Hepatocyte (in vitro differentiated cells): ENCODE data around the gene ZNF185. TPM values are rescaled to one million over a fixed set of nuclear protein-coding genes. Genes with fewer than 3 reads are reported as not detected.

ENCODE experiments used
- DNase-seq: peaks from one replicate; pipeline ENCODE4 v3.0.0-alpha.2; 2016; ENCODE audit warnings: low spot score
- H2AFZ ChIP-seq: fragments of 200-600 bp; sonication (generic); 2 replicates; pipeline ENCODE4 v1.6.0; 2016; ENCODE audit warnings: antibody characterized with exemption, mild to moderate bottlenecking
- H3K27ac ChIP-seq: fragments of 200-600 bp; sonication (generic); 2 replicates; pipeline ENCODE4 v1.5.1; 2016; ENCODE audit warnings: mild to moderate bottlenecking
- H3K27me3 ChIP-seq: fragments of 200-600 bp; sonication (generic); 2 replicates; pipeline ENCODE4 v1.6.1; 2016
- H3K36me3 ChIP-seq: fragments of 200-600 bp; sonication (generic); replicated peaks from 2 replicates; pipeline ENCODE4 v1.5.1; 2016; ENCODE audit warnings: low read depth; ENCODE audit not compliant: insufficient read depth
- H3K4me1 ChIP-seq: fragments of 200-600 bp; sonication (generic); 2 replicates; pipeline ENCODE4 v1.5.1; 2016; ENCODE audit warnings: mild to moderate bottlenecking, moderate library complexity; ENCODE audit not compliant: insufficient read depth
- H3K4me2 ChIP-seq: fragments of 200-600 bp; sonication (generic); 2 replicates; pipeline ENCODE4 v1.6.0; 2016
- H3K4me3 ChIP-seq: fragments of 200-600 bp; sonication (generic); 2 replicates; pipeline ENCODE4 v1.5.1; 2016; ENCODE audit warnings: mild to moderate bottlenecking
- H3K79me2 ChIP-seq: fragments of 200-600 bp; sonication (generic); 2 replicates; pipeline ENCODE4 v1.6.0; 2017; ENCODE audit warnings: mild to moderate bottlenecking
- H3K9me2 ChIP-seq: fragments of 200-600 bp; sonication (generic); replicated peaks from 2 replicates; pipeline ENCODE4 v1.6.0; 2017; ENCODE audit warnings: mild to moderate bottlenecking; ENCODE audit not compliant: insufficient read depth
- H3K9me3 ChIP-seq: fragments of 200-600 bp; sonication (generic); 2 replicates; pipeline ENCODE4 v1.5.1; 2016; ENCODE audit warnings: low read depth, mild to moderate bottlenecking
- H4K20me1 ChIP-seq: fragments of 200-600 bp; sonication (generic); 2 replicates; pipeline ENCODE4 v1.6.0; 2016; ENCODE audit warnings: mild to moderate bottlenecking; ENCODE audit not compliant: insufficient read depth, poor library complexity, severe bottlenecking
- EZH2 ChIP-seq: fragments of 200-600 bp; sonication (generic); IDR thresholded peaks from 2 replicates; pipeline ENCODE4 v1.6.1; 2016; ENCODE audit warnings: antibody characterized with exemption, mild to moderate bottlenecking, borderline replicate concordance
- EZH2phosphoT487 ChIP-seq: fragments of 200-600 bp; sonication (generic); IDR thresholded peaks from one replicate; pipeline ENCODE4 v1.6.1; 2018; ENCODE audit warnings: antibody characterized with exemption, mild to moderate bottlenecking, low read depth, moderate library complexity; ENCODE audit not compliant: unreplicated experiment, severe bottlenecking
- WGBS: methylation state at CpG from one replicate; pipeline ENCODE4 v1.1.6; 2016; ENCODE audit warnings: low lambda C conversion rate; ENCODE audit errors: missing lambda C conversion rate; 5-methylcytosine and 5-hydroxymethylcytosine counted together
- polyA plus RNA-seq: library from polyadenylated mRNA; unstranded; fragments of >200 nt; fragmentation: Nextera tagmentation; extraction: Ambion mirVana; gene quantifications from 2 replicates; pipeline ENCODE4 v1.2.1, GENCODE V29; 2016
- total RNA-seq: library from RNA; depleted of rRNA; stranded (reverse); fragments of >200 nt; gene quantifications from 2 replicates; pipeline ENCODE4 v1.2.3, GENCODE V29; 2014
- TF ChIP-seq, protein P1 (sequence below): fragments of 200-600 bp; sonication (generic); IDR thresholded peaks from 2 replicates; pipeline ENCODE4 v1.5.1; 2016; ENCODE audit warnings: antibody characterized with exemption, mild to moderate bottlenecking; ENCODE audit not compliant: poor library complexity

ZNF185 gene
- total and polyA plus RNA-seq, 2 experiments from 2014 or later: 10.8 to 18.1 TPM

DNA sequence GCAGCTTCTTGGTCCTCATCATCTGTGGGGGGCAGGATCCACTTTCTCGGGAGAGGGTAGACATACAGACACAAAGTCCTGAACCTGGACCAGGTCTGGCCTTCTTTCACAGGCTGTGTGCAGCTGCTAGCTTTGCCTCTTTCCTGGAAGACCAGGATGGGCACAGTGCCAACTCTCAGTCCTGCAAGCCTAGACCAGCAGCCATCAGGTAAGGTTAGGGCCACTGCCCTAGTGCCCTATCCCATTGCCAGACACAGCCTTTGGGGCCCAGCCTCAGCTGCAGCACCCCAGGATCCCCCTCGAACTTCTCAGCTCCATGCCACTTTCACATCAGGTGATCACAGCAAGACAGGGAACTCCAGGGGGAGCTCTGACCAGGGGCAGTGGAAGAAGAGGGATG is 38.4 kb downstream of the ZNF185 start:
- H4K20me1 ChIP-seq: no peaks in the 10 kb centered on the region
- no peak overlapping the region for H3K4me3 ChIP-seq
- 57% methylated on average over 2 of the region's 2 CpGs for WGBS
- DNase-seq: no peak
- no peak overlapping the region for H3K4me2 ChIP-seq
- no peaks in the 10 kb centered on the region for H3K9me3 ChIP-seq
- TF ChIP-seq EZH2phosphoT487 (no peak), EZH2 (no peak)
- TF ChIP-seq, protein P1, sequence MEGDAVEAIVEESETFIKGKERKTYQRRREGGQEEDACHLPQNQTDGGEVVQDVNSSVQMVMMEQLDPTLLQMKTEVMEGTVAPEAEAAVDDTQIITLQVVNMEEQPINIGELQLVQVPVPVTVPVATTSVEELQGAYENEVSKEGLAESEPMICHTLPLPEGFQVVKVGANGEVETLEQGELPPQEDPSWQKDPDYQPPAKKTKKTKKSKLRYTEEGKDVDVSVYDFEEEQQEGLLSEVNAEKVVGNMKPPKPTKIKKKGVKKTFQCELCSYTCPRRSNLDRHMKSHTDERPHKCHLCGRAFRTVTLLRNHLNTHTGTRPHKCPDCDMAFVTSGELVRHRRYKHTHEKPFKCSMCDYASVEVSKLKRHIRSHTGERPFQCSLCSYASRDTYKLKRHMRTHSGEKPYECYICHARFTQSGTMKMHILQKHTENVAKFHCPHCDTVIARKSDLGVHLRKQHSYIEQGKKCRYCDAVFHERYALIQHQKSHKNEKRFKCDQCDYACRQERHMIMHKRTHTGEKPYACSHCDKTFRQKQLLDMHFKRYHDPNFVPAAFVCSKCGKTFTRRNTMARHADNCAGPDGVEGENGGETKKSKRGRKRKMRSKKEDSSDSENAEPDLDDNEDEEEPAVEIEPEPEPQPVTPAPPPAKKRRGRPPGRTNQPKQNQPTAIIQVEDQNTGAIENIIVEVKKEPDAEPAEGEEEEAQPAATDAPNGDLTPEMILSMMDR: no peak
- no peaks in the 10 kb centered on the region for H3K4me1 ChIP-seq
- H3K27me3 ChIP-seq: no peaks in the 10 kb centered on the region
- H3K79me2 ChIP-seq: no peaks in the 10 kb centered on the region
- H2AFZ ChIP-seq: no peak overlapping the region
- H3K27ac ChIP-seq: no peak overlapping the region
- H3K36me3 ChIP-seq: no peaks in the 10 kb centered on the region
- no peaks in the 10 kb centered on the region for H3K9me2 ChIP-seq

DNA sequence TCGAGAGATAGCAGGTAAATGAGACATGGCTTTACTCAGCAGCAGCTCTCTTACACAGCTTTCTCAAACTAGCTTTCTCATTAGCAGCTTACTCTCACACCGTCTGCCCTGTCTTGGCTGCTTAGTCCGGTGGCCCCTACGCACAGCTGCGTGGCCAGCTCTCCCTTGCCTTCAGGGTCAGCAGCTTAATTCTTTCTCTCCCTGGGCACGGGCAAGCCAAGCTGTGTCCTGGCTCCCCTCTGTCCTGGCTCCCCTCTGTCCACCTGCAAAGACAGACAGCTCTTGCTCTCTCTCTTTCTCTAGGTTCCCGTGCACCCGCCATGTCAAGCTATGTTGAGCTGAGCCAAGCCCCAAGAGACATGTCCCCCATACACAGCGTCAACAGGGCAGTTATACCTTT is 39.4 kb downstream of the ZNF185 start:
- no peak overlapping the region for H3K4me3 ChIP-seq
- WGBS: 79% methylated on average over 9 of the region's 9 CpGs
- H4K20me1 ChIP-seq: no peaks in the 10 kb centered on the region
- no peaks in the 10 kb centered on the region for H3K36me3 ChIP-seq
- no peaks in the 10 kb centered on the region for H3K9me2 ChIP-seq
- no peaks in the 10 kb centered on the region for H3K9me3 ChIP-seq
- TF ChIP-seq EZH2phosphoT487: no peak
- no peak for TF ChIP-seq EZH2
- TF ChIP-seq, protein P1: no peak
- no peaks in the 10 kb centered on the region for H3K4me1 ChIP-seq
- no peaks in the 10 kb centered on the region for H3K27me3 ChIP-seq
- H3K79me2 ChIP-seq: no peaks in the 10 kb centered on the region
- no peak overlapping the region for H3K4me2 ChIP-seq
- no peak overlapping the region for H2AFZ ChIP-seq
- DNase-seq: no peak
- H3K27ac ChIP-seq: no peak overlapping the region

DNA sequence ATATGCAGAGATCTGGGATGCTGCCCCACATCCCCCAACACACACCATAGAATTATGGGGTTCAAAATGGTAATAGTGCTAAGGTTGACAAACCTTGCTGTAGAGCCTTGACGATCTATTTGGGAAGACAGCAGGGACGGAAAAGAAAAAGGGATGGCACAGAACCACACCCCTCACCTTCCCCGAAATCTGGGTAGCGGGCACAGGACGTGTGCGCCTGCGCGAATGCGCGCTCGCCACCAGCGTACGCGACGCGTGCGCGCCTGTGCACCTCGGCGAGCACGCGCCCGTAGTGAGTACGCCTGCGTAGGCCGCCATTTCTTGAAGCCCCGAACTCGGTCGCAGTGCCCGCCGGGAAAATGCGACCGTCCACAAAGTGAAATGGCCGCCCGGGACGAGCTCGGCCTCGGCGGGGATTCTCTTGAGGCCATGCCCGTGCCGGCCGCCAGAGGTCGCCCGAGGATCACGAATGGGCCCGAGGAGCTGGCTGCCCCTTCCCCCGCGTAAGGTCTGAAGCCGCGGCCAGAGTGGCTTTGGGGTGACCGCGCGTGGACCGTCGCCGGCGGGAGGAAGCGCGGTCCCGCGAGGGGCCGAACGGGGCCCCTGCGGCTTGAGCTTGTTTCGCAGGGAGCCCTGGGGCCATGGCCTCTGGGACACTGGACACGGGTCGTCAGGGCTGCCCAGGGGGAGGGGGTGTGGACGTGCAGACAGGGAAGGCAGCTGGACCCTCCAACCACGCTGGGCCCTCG is 43.6 kb downstream of the ZNF185 start:
- H3K27ac ChIP-seq: peak overlapping the region; percentile 72
- H2AFZ ChIP-seq: peak overlapping the region; percentile 74
- no peaks in the 10 kb centered on the region for H3K79me2 ChIP-seq
- no peaks in the 10 kb centered on the region for H3K9me2 ChIP-seq
- no peak for TF ChIP-seq EZH2
- TF ChIP-seq, protein P1: peak; percentile 70
- TF ChIP-seq EZH2phosphoT487: no peak
- H3K36me3 ChIP-seq: no peaks in the 10 kb centered on the region
- peak overlapping the region; percentile 80 for H3K4me2 ChIP-seq
- H3K4me3 ChIP-seq: no peak overlapping the region
- H3K9me3 ChIP-seq: no peaks in the 10 kb centered on the region
- H4K20me1 ChIP-seq: no peaks in the 10 kb centered on the region
- H3K4me1 ChIP-seq: no peaks in the 10 kb centered on the region
- H3K27me3 ChIP-seq: no peaks in the 10 kb centered on the region
- WGBS: 24% methylated on average over 63 of the region's 70 CpGs
- peak; percentile 95 for DNase-seq

DNA sequence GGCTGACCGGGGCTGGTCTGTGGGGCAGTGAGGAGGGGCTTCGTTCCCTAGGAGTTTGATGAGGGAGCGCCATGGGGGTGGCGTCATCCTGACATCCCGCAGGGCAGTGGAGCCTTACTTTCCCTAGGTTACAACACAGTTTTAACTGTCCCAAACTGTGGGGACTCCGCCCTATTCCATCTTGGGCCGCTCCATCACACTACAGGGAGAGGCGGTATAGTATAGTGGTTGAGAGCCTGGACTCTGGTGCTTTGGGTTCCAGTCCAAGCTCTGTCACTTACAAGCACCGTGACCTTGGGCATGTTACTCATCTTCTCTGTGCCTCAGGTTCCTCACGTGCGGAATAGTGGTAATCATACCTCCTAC is 44.2 kb downstream of the ZNF185 start:
- H3K9me3 ChIP-seq: no peaks in the 10 kb centered on the region
- no peak for DNase-seq
- TF ChIP-seq EZH2phosphoT487: no peak
- TF ChIP-seq, protein P1: no peak
- no peak for TF ChIP-seq EZH2
- no peaks in the 10 kb centered on the region for H3K36me3 ChIP-seq
- H3K27ac ChIP-seq: peak overlapping the region; percentile 72
- H3K4me1 ChIP-seq: no peaks in the 10 kb centered on the region
- H2AFZ ChIP-seq: peak overlapping the region; percentile 74
- no peaks in the 10 kb centered on the region for H3K79me2 ChIP-seq
- no peaks in the 10 kb centered on the region for H3K27me3 ChIP-seq
- peak overlapping the region; percentile 80 for H3K4me2 ChIP-seq
- no peaks in the 10 kb centered on the region for H4K20me1 ChIP-seq
- WGBS: 72% methylated on average over 10 of the region's 11 CpGs
- no peaks in the 10 kb centered on the region for H3K9me2 ChIP-seq
- H3K4me3 ChIP-seq: no peak overlapping the region
